CD14-positive monocyte (primary cell): ENCODE results near the gene RAB44. TPM values are rescaled to one million over a fixed set of nuclear protein-coding genes. Genes with fewer than 3 reads are reported as not detected.

Source experiments
- DNase-seq, 3 donors: peaks; one replicate each; pipeline ENCODE4 v3.0.0-alpha.2; 2011 to 2022
- H2AFZ ChIP-seq: 2 replicates; pipeline ENCODE4 v1.6.0; 2012; ENCODE audit warnings: mild to moderate bottlenecking, low read depth, low read length, inconsistent platforms; ENCODE audit not compliant: insufficient read depth, poor library complexity, severe bottlenecking
- H3K27ac ChIP-seq, 2 donors: 1 replicate in 1 of 2; 2 replicates in 1 of 2; pipeline ENCODE4 v1.5.1; 2012 to 2013; ENCODE audit warnings: low read length in 2 of 2, control low read depth in 1 of 2, inconsistent platforms in 1 of 2, low read depth in 1 of 2, mild to moderate bottlenecking in 1 of 2
- H3K27me3 ChIP-seq, 2 donors: one replicate each; pipeline versions ENCODE4 v1.6.0 to v1.6.1; 2011 to 2013; ENCODE audit warnings: low read length in 2 of 2; ENCODE audit not compliant: control insufficient read depth in 2 of 2, insufficient read depth in 2 of 2
- H3K36me3 ChIP-seq, 2 donors: replicated peaks in 1 of 2; 1 replicate in 1 of 2; 2 replicates in 1 of 2; pipeline versions ENCODE4 v1.5.1 to v1.6.1; 2012 to 2013; ENCODE audit warnings: low read length in 2 of 2, control low read depth in 1 of 2, inconsistent platforms in 1 of 2, mild to moderate bottlenecking in 1 of 2; ENCODE audit not compliant: insufficient read depth in 2 of 2, control insufficient read depth in 1 of 2
- H3K4me1 ChIP-seq, 2 donors: 1 replicate in 1 of 2; 2 replicates in 1 of 2; pipeline versions ENCODE4 v1.5.1 to v1.6.1; 2012 to 2013; ENCODE audit warnings: low read length in 2 of 2, control low read depth in 1 of 2, inconsistent platforms in 1 of 2, mild to moderate bottlenecking in 1 of 2, moderate library complexity in 1 of 2; ENCODE audit not compliant: insufficient read depth in 2 of 2, control insufficient read depth in 1 of 2
- H3K4me2 ChIP-seq: replicated peaks from 2 replicates; pipeline ENCODE3; 2012; ENCODE audit warnings: low read length, moderate library complexity, mild to moderate bottlenecking; ENCODE audit not compliant: poor library complexity, severe bottlenecking; ENCODE audit errors: extremely low read depth
- H3K4me3 ChIP-seq, 3 experiments: fragments of 200-600 bp in 1 of 3; sonication (generic) in 1 of 3; replicated peaks in 1 of 3; 1 replicate in 2 of 3; 2 replicates in 1 of 3; pipeline ENCODE4 v1.5.1; 2011 to 2013; ENCODE audit warnings: low read length in 3 of 3, mild to moderate bottlenecking in 3 of 3, control low read depth in 2 of 3, low read depth in 2 of 3, inconsistent platforms in 1 of 3, moderate library complexity in 1 of 3
- H3K79me2 ChIP-seq: 2 replicates; pipeline ENCODE4 v1.6.0; 2012; ENCODE audit warnings: mild to moderate bottlenecking, control low read depth, inconsistent platforms, low read length, moderate library complexity; ENCODE audit not compliant: insufficient read depth
- H3K9ac ChIP-seq: 2 replicates; pipeline ENCODE4 v1.6.0; 2017; ENCODE audit warnings: low read length, mild to moderate bottlenecking; ENCODE audit not compliant: insufficient read depth, poor library complexity, severe bottlenecking
- H3K9me3 ChIP-seq, 2 donors: replicated peaks in 1 of 2; 1 replicate in 1 of 2; 2 replicates in 1 of 2; pipeline versions ENCODE4 v1.5.1 to v1.6.1; 2012 to 2013; ENCODE audit warnings: low read length in 2 of 2, control low read depth in 1 of 2; ENCODE audit not compliant: control insufficient read depth in 1 of 2, insufficient read depth in 1 of 2
- H4K20me1 ChIP-seq: 2 replicates; pipeline ENCODE4 v1.6.0; 2012; ENCODE audit warnings: mild to moderate bottlenecking, low read length, control low read depth, moderate library complexity; ENCODE audit not compliant: insufficient read depth
- H3K27ac Mint-ChIP-seq, 7 donors: one replicate each; pipeline ENCODE4 v1.8.0; 2020; ENCODE audit warnings: mild to moderate bottlenecking in 7 of 7, mixed read lengths in 7 of 7, moderate library complexity in 6 of 7, inconsistent platforms in 2 of 7
- H3K27me3 Mint-ChIP-seq, 3 donors: one replicate each; pipeline ENCODE4 v1.8.0; 2021 to 2022; ENCODE audit warnings: low read depth in 3 of 3, mild to moderate bottlenecking in 3 of 3, mixed read lengths in 3 of 3, moderate library complexity in 3 of 3, inconsistent platforms in 1 of 3
- H3K36me3 Mint-ChIP-seq, 2 donors: one replicate each; pipeline ENCODE4 v1.8.0; 2020; ENCODE audit warnings: mixed read lengths in 2 of 2, inconsistent platforms in 1 of 2, mild to moderate bottlenecking in 1 of 2
- H3K4me1 Mint-ChIP-seq: one replicate; pipeline ENCODE4 v1.8.0; 2020; ENCODE audit warnings: mild to moderate bottlenecking, mixed read lengths
- H3K4me3 Mint-ChIP-seq, 2 donors: one replicate each; pipeline ENCODE4 v1.8.0; 2020; ENCODE audit warnings: mild to moderate bottlenecking in 2 of 2, mixed read lengths in 2 of 2, moderate library complexity in 1 of 2
- H3K9me3 Mint-ChIP-seq, 7 donors: one replicate each; pipeline ENCODE4 v1.8.0; 2020 to 2022; ENCODE audit warnings: mixed read lengths in 7 of 7, mild to moderate bottlenecking in 6 of 7, moderate library complexity in 6 of 7, inconsistent platforms in 2 of 7
- CTCF ChIP-seq: fragments of 200-600 bp; IDR thresholded peaks from one replicate; pipeline ENCODE4 v1.8.0; 2022; ENCODE audit warnings: antibody characterized with exemption, mild to moderate bottlenecking
- WGBS: methylation state at CpG from one replicate; pipeline ENCODE4 v1.1.5; 2013; ENCODE audit warnings: missing lambda C conversion rate; ENCODE audit not compliant: insufficient coverage; 5-methylcytosine and 5-hydroxymethylcytosine counted together
- intact Hi-C, 2 donors: fragments of 100-400 bp; cut with micrococcal nuclease; formaldehyde crosslinking; loops; one replicate each; pipeline versions ENCODE4 v1.15.0 to v1.15.1; 2023
- polyA plus RNA-seq, 3 donors: library from polyadenylated mRNA; depleted of rRNA in 1 of 3; unstranded in 2 of 3; stranded (reverse) in 1 of 3; fragments of 300-500 nt in 2 of 3; fragments of >200 nt in 1 of 3; fragmentation: Illumina TruSeq in 2 of 3; gene quantifications; 1 replicate in 2 of 3; 2 replicates in 1 of 3; pipeline ENCODE4 v1.2.3, GENCODE V29; 2012 to 2021

The RAB44 gene
- polyA plus RNA-seq, 3 donors, result 1.5 to 18.0 (median 1.9) TPM

DNA sequence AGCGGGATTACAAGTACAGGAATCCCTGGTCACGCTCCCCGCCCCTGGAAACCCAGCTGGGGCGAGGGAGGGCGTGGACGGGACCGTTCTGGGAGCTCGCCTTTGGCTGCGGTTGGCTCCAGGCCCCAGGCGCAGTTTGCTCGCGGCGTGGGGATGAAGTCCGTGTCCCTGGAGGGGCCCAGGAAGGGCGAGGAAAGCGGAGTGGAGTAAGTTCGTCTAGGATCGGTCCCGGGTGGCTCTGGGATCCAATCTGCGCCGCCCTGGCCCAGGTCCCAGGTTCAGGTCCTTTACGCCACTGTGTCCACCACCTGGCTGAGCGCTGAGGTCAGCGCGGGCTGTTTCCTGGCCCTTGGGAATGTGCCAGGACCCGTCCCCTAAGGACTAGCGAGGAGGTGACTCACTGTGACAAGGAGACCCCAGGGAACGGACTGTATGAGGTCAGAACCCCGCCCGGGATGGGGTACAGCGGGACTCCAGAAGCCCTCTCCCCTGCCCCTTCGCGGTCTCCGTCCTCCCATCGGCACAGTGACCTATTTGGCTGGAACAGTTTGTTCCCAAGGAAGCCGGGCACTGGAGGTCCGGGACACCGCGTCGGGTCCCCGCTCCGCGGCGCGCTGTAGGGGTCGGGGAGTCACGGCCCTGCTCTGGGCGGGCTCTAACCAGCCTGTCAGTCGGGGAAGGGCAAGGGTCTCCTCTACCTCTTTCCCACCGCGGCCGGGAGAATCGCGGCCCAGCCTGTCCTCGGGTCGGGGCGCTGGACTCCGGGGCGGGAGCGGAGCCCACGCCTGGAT, 18.4 kb upstream of the RAB44 start:
- peaks cover 64 to 68% of the 10 kb centered on the region in 2 donors for H3K4me1 ChIP-seq
- no peak overlapping the region for H2AFZ ChIP-seq
- WGBS, result under 1% methylated on average over 47 of the region's 61 CpGs
- H3K79me2 ChIP-seq, result peaks cover 26% of the 10 kb centered on the region
- H3K9me3 Mint-ChIP-seq, result peaks cover 0 to 6% (median 0%) of the 10 kb centered on the region in 7 donors
- H3K9ac ChIP-seq, result peak overlapping the region; percentile 98
- H3K4me1 Mint-ChIP-seq, result peaks cover 58% of the 10 kb centered on the region
- H3K36me3 Mint-ChIP-seq, result peaks cover 28 to 32% of the 10 kb centered on the region in 2 donors
- peaks cover 0 to 19% of the 10 kb centered on the region in 2 donors for H3K27me3 ChIP-seq
- peak; percentile 69 to 81 (median 74) for DNase-seq
- H3K27ac Mint-ChIP-seq, result peak overlapping the region; percentile 95 to 100 (median 97)
- H3K4me2 ChIP-seq, result peak overlapping the region; percentile 84
- H3K27me3 Mint-ChIP-seq, result peaks cover 18 to 34% (median 22%) of the 10 kb centered on the region in 3 donors
- peak overlapping the region; percentile 71 to 93 for H3K27ac ChIP-seq
- H4K20me1 ChIP-seq, result peaks cover 52% of the 10 kb centered on the region
- peak overlapping the region; percentile 76 to 90 (median 81) for H3K4me3 ChIP-seq
- H3K4me3 Mint-ChIP-seq, result peak overlapping the region; percentile 97 to 98
- no peak for TF ChIP-seq CTCF
- no peaks in the 10 kb centered on the region for H3K9me3 ChIP-seq
- intact Hi-C loops, result loop anchor here (2.0 kb wide), 2 partner anchors 56 to 64 kb away; no protein-coding TSS in a partner anchor
- peaks cover 2 to 11% of the 10 kb centered on the region in 2 donors for H3K36me3 ChIP-seq

DNA sequence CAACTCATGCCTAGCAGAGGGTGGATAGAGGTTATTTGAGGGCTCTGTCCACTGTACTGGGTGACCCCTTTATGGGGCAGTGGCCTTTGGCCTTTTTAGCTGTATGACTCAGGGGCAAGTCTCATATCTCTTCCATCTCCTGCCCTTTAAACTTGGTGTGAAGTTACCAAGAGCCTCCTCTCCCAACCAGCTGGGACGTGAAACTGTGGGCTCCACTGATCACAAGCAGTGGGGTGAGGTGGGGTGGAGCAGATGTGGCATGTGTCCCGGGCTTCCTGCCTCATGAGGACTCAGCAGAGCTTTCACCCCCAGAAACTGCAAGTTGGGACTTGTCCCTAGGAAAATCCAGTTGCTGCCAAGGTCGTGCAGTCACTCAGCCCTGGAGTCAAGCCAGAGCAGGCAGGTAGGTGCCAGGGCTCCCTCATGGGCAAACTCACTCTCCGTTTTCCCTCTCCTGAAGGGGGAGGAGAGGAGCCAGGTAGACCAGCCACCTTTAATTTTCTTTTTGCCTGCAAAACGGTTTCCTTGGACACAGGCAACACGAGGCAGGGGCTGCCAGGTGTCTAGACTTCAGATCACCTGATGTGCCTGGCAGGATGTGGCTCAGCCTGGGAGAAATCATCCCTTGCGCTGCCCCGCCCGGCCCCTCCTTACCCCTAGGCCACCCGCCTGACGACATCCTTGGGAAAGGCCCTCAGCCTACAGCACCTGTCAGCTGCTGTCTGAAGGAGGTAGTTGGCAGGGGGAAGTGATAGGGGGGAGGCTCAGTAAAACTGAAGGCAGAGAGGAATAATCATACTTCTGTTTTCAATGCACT, 15.1 kb upstream of the RAB44 start:
- Mint-ChIP-seq H3K9me3 (peaks cover 0 to 6% (median 0%) of the 10 kb centered on the region in 7 donors), H3K4me3 (peak overlapping the region; percentile 35 to 66), H3K27me3 (peaks cover 10 to 22% (median 13%) of the 10 kb centered on the region in 3 donors), H3K36me3 (peaks cover 59 to 65% of the 10 kb centered on the region in 2 donors), H3K4me1 (peaks cover 70% of the 10 kb centered on the region), H3K27ac (peak overlapping the region; percentile 79 to 96 (median 89))
- Histone ChIP-seq H3K9ac (peak overlapping the region; percentile 50), H2AFZ (no peak overlapping the region), H3K36me3 (peaks cover 8 to 39% of the 10 kb centered on the region in 2 donors), H3K27me3 (peaks cover 0 to 12% of the 10 kb centered on the region in 2 donors), H3K4me3 (peak overlapping the region in 1 of 3 experiments; percentile 60), H3K9me3 (no peaks in the 10 kb centered on the region), H4K20me1 (peaks cover 82% of the 10 kb centered on the region), H3K4me1 (peaks cover 77 to 79% of the 10 kb centered on the region in 2 donors), H3K27ac (peak overlapping the region; percentile 37 to 76), H3K79me2 (peaks cover 32% of the 10 kb centered on the region), H3K4me2 (peak overlapping the region; percentile 38)
- intact Hi-C loops, result loop anchor here (2.0 to 5.0 kb wide), 4 partner anchors 74 to 170 kb away; partner anchors contain the start of gene STK38 (in 1 of the 2)
- WGBS, result 46% methylated on average over 5 of the region's 11 CpGs
- DNase-seq, result peak; percentile 85 to 91 (median 88)
- no peak for TF ChIP-seq CTCF
